ENCODE data around the gene DHX16. TPM values are rescaled to one million over a fixed set of nuclear protein-coding genes. Genes with fewer than 3 reads are reported as not detected.

Gene DHX16
- total RNA-seq, 1 donor from 2014 or later: 27.4 TPM

- H3K4me1 ChIP-seq: peaks cover 46% of the 10 kb centered on the region
- DNase-seq (peak; percentile 89), ATAC-seq (peak; percentile 54)
- H3K36me3 ChIP-seq: no peaks in the 10 kb centered on the region
- H3K9me3 ChIP-seq: no peaks in the 10 kb centered on the region
- H3K4me3 ChIP-seq: peak within 1 kb of the TSS; percentile 78
- TF ChIP-seq, protein P1, sequence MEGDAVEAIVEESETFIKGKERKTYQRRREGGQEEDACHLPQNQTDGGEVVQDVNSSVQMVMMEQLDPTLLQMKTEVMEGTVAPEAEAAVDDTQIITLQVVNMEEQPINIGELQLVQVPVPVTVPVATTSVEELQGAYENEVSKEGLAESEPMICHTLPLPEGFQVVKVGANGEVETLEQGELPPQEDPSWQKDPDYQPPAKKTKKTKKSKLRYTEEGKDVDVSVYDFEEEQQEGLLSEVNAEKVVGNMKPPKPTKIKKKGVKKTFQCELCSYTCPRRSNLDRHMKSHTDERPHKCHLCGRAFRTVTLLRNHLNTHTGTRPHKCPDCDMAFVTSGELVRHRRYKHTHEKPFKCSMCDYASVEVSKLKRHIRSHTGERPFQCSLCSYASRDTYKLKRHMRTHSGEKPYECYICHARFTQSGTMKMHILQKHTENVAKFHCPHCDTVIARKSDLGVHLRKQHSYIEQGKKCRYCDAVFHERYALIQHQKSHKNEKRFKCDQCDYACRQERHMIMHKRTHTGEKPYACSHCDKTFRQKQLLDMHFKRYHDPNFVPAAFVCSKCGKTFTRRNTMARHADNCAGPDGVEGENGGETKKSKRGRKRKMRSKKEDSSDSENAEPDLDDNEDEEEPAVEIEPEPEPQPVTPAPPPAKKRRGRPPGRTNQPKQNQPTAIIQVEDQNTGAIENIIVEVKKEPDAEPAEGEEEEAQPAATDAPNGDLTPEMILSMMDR (IDR thresholded peaks at IDR 0.05): no peak
- H3K27ac ChIP-seq: peak within 1 kb of the TSS; percentile 92
- H3K27me3 ChIP-seq: no peaks in the 10 kb centered on the region
- intact Hi-C loops (cut with DNase I): no loop called here
These were observed 13.5 kb upstream of the DHX16 start, which contains the start of gene PPP1R18 for GRCh38 chr6:30686009-30686907. Gene PPP1R18 (minus strand): TSS chr6:30686645. CDS start chr6:30686018, 627 bp downstream.

GRCh38 chr6:30685157-30686008 lies 12.6 kb upstream of the DHX16 start:
- peak overlapping the region; percentile 92 for H3K27ac ChIP-seq
- H3K27me3 ChIP-seq: no peaks in the 10 kb centered on the region
- intact Hi-C loops (cut with DNase I): no loop called here
- H3K4me1 ChIP-seq: peaks cover 49% of the 10 kb centered on the region
- peaks cover 3% of the 10 kb centered on the region for H3K36me3 ChIP-seq
- DNase-seq (no peak), ATAC-seq (no peak)
- H3K9me3 ChIP-seq: no peaks in the 10 kb centered on the region
- peak overlapping the region; percentile 78 for H3K4me3 ChIP-seq
- TF ChIP-seq, protein P1 (IDR thresholded peaks at IDR 0.05): peak; percentile 18

- TF ChIP-seq, protein P1 (IDR thresholded peaks at IDR 0.05): no peak
- DNase-seq (peak; percentile 76), ATAC-seq (peak; percentile 5)
- peak overlapping the region; percentile 92 for H3K27ac ChIP-seq
- H3K27me3 ChIP-seq: no peaks in the 10 kb centered on the region
- H3K9me3 ChIP-seq: no peaks in the 10 kb centered on the region
- peak overlapping the region; percentile 78 for H3K4me3 ChIP-seq
- intact Hi-C loops (cut with DNase I): loop anchor here (5.0 kb wide), 1 partner anchor 208 kb away; no protein-coding TSS in a partner anchor
- peaks cover 11% of the 10 kb centered on the region for H3K36me3 ChIP-seq
- peaks cover 49% of the 10 kb centered on the region for H3K4me1 ChIP-seq
These were observed 11.8 kb upstream of the DHX16 start for GRCh38 chr6:30684386-30685156.

GRCh38 chr6:30683980-30684338 lies 11.2 kb upstream of the DHX16 start:
- H3K4me1 ChIP-seq: peaks cover 54% of the 10 kb centered on the region
- DNase-seq (no peak), ATAC-seq (no peak)
- H3K36me3 ChIP-seq: peaks cover 13% of the 10 kb centered on the region
- peak overlapping the region; percentile 78 for H3K4me3 ChIP-seq
- no peaks in the 10 kb centered on the region for H3K9me3 ChIP-seq
- TF ChIP-seq, protein P1 (IDR thresholded peaks at IDR 0.05): no peak
- intact Hi-C loops (cut with DNase I): loop anchor here (5.0 kb wide), 1 partner anchor 208 kb away; no protein-coding TSS in a partner anchor
- H3K27me3 ChIP-seq: no peaks in the 10 kb centered on the region
- H3K27ac ChIP-seq: peak overlapping the region; percentile 92

Measured in upper lobe of right lung (tissue), 1 donor.